HEK293 (cell line): ENCODE results near the gene OCA2.

Experiments used
- CTCF ChIA-PET: fragments of 350-600 bp; formaldehyde crosslinking; extraction: SDS; loops from one replicate; lab custom pipeline; 2021; ENCODE audit warnings: antibody characterized with exemption; lab: Yijun Ruan, JAX
- POLR2A ChIA-PET: fragments of 300-600 bp; formaldehyde crosslinking; extraction: SDS; loops from one replicate; lab custom pipeline; 2020; ENCODE audit warnings: antibody characterized with exemption, inconsistent platforms; lab: Yijun Ruan, JAX
- H3K27ac ChIP-seq: fragments of 200-500 bp; sonication (Bioruptor generic); 2 replicates; pipeline ENCODE4 v1.5.1; 2014; ENCODE audit warnings: low read depth, low read length, control low read depth, inconsistent platforms; ENCODE audit errors: extremely low read depth
- H3K36me3 ChIP-seq, 2 experiments: fragments of 200-500 bp in 1 of 2; sonication (Bioruptor generic) in 1 of 2; 1 replicate in 1 of 2; 2 replicates in 1 of 2; pipeline ENCODE4 v1.5.1; 2014 to 2017; ENCODE audit warnings: inconsistent platforms in 2 of 2, low read length in 2 of 2; ENCODE audit not compliant: control insufficient read depth in 2 of 2, insufficient read depth in 1 of 2
- H3K4me1 ChIP-seq: fragments of 200-500 bp; sonication (Bioruptor generic); 2 replicates; pipeline ENCODE4 v1.5.1; 2014; ENCODE audit warnings: mild to moderate bottlenecking, low read length, inconsistent platforms; ENCODE audit not compliant: control insufficient read depth, insufficient read depth
- H3K4me3 ChIP-seq: 2 replicates; pipeline ENCODE4 v1.5.1; 2011; ENCODE audit warnings: low read depth, mild to moderate bottlenecking, control low read depth, low read length, moderate library complexity
- H3K9me3 ChIP-seq: fragments of 200-500 bp; sonication (Bioruptor generic); 2 replicates; pipeline ENCODE4 v1.5.1; 2014; ENCODE audit warnings: low read depth, low read length, inconsistent platforms; ENCODE audit not compliant: control insufficient read depth, insufficient read depth
- MZF1 ChIP-seq: fragments of 450-650 bp; formaldehyde crosslinking; IDR thresholded peaks from 2 replicates; pipeline ENCODE4 v1.5.1; 2017; ENCODE audit warnings: missing biosample characterization, missing genetic modification characterization, borderline replicate concordance
- YY2 ChIP-seq: fragments of 450-650 bp; formaldehyde crosslinking; IDR thresholded peaks from 2 replicates; pipeline ENCODE4 v1.5.1; 2016; ENCODE audit warnings: missing biosample characterization, missing genetic modification characterization
- ZNF174 ChIP-seq: fragments of 450-650 bp; formaldehyde crosslinking; IDR thresholded peaks from 2 replicates; pipeline ENCODE4 v1.5.0; 2017; ENCODE audit warnings: missing biosample characterization, mild to moderate bottlenecking, missing genetic modification characterization
- ZNF202 ChIP-seq: fragments of 450-650 bp; formaldehyde crosslinking; IDR thresholded peaks from 2 replicates; pipeline ENCODE4 v1.5.1; 2016; ENCODE audit warnings: missing biosample characterization, missing genetic modification characterization, borderline replicate concordance
- ZNF23 ChIP-seq: fragments of 450-650 bp; formaldehyde crosslinking; IDR thresholded peaks from 2 replicates; pipeline ENCODE4 v1.5.1; 2016; ENCODE audit warnings: missing biosample characterization, missing genetic modification characterization, borderline replicate concordance
- ZNF48 ChIP-seq: fragments of 450-650 bp; formaldehyde crosslinking; IDR thresholded peaks from 2 replicates; pipeline ENCODE4 v1.5.1; 2016; ENCODE audit warnings: missing biosample characterization, missing genetic modification characterization
- ZNF610 ChIP-seq: fragments of 450-650 bp; formaldehyde crosslinking; IDR thresholded peaks from 2 replicates; pipeline ENCODE4 v1.5.1; 2016; ENCODE audit warnings: missing biosample characterization, missing genetic modification characterization, borderline replicate concordance
- ZSCAN30 ChIP-seq: fragments of 450-650 bp; IDR thresholded peaks from 2 replicates; pipeline ENCODE4 v1.5.1; 2018; ENCODE audit warnings: missing biosample characterization, mild to moderate bottlenecking, missing genetic modification characterization, moderate library complexity
- TF ChIP-seq, protein P1 (sequence below): fragments of 450-650 bp; formaldehyde crosslinking; IDR thresholded peaks from 2 replicates; pipeline ENCODE4 v1.5.1; 2016; ENCODE audit warnings: missing biosample characterization, missing genetic modification characterization, low read depth
- TF ChIP-seq, protein P2 (sequence below): fragments of 450-650 bp; formaldehyde crosslinking; conservative IDR thresholded peaks from 2 replicates; pipeline ENCODE4 v1.5.1; 2016; ENCODE audit warnings: low read depth, missing biosample characterization, missing genetic modification characterization

Gene OCA2

GRCh38 chr15:27707257-27707656, 391.9 kb downstream of the OCA2 start (continued):
- TF ChIP-seq, protein P1, sequence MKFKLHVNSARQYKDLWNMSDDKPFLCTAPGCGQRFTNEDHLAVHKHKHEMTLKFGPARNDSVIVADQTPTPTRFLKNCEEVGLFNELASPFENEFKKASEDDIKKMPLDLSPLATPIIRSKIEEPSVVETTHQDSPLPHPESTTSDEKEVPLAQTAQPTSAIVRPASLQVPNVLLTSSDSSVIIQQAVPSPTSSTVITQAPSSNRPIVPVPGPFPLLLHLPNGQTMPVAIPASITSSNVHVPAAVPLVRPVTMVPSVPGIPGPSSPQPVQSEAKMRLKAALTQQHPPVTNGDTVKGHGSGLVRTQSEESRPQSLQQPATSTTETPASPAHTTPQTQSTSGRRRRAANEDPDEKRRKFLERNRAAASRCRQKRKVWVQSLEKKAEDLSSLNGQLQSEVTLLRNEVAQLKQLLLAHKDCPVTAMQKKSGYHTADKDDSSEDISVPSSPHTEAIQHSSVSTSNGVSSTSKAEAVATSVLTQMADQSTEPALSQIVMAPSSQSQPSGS (tag by site-specific recombination), result no peak
- TF ChIP-seq ZNF23 (tag by site-specific recombination) (no peak), MZF1 (tag by site-specific recombination) (no peak)

- CTCF ChIA-PET, result interaction anchor here (1.7 kb wide), 1 partner anchor 348 kb away, joined by 4 read pairs; no protein-coding TSS in a partner anchor
- TF ChIP-seq ZNF174, result no peak
- TF ChIP-seq, all 188 proteins: peak for 0
- POLR2A ChIA-PET, result no interaction called here
Observed at GRCh38 chr15:27706300-27706699, 392.8 kb downstream of the OCA2 start.

DNA sequence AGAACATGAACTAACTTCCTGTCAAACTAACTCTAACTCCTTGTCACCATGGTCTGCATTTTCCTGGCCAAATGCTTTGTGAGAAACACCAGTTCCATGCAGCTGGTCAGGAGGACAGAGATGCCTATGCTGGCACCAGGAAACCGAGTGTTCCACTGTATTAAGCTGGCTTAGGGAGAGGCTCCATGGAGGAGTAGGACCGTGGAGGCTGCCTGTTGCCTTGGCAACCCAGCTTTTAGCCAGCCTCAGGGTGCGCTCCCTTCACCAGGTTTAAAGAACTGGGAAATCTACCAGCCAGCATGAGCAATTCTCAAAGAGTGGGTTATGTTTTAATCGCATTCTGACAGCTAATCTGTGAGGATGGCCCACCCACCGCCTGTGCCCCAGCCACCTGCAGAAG, 394.1 kb downstream of the OCA2 start:
- H3K36me3 ChIP-seq, result no peaks in the 10 kb centered on the region
- H3K9me3 ChIP-seq, result no peaks in the 10 kb centered on the region
- TF ChIP-seq ZNF202 (tag by site-specific recombination) (no peak), ZNF48 (tag by site-specific recombination) (no peak), YY2 (tag by site-specific recombination) (no peak), ZNF610 (tag by site-specific recombination) (no peak), ZSCAN30 (tag by site-specific recombination) (no peak)
- TF ChIP-seq, protein P2, sequence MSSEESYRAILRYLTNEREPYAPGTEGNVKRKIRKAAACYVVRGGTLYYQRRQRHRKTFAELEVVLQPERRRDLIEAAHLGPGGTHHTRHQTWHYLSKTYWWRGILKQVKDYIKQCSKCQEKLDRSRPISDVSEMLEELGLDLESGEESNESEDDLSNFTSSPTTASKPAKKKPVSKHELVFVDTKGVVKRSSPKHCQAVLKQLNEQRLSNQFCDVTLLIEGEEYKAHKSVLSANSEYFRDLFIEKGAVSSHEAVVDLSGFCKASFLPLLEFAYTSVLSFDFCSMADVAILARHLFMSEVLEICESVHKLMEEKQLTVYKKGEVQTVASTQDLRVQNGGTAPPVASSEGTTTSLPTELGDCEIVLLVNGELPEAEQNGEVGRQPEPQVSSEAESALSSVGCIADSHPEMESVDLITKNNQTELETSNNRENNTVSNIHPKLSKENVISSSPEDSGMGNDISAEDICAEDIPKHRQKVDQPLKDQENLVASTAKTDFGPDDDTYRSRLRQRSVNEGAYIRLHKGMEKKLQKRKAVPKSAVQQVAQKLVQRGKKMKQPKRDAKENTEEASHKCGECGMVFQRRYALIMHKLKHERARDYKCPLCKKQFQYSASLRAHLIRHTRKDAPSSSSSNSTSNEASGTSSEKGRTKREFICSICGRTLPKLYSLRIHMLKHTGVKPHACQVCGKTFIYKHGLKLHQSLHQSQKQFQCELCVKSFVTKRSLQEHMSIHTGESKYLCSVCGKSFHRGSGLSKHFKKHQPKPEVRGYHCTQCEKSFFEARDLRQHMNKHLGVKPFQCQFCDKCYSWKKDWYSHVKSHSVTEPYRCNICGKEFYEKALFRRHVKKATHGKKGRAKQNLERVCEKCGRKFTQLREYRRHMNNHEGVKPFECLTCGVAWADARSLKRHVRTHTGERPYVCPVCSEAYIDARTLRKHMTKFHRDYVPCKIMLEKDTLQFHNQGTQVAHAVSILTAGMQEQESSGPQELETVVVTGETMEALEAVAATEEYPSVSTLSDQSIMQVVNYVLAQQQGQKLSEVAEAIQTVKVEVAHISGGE (tag by site-specific recombination), result no peak
- no peak overlapping the region for H3K4me3 ChIP-seq
- H3K4me1 ChIP-seq, result no peaks in the 10 kb centered on the region
- H3K27ac ChIP-seq, result no peak overlapping the region
- ChIA-PET CTCF (interaction anchor here (1.7 kb wide), 1 partner anchor 347 kb away, joined by 4 read pairs; no protein-coding TSS in a partner anchor), POLR2A (no interaction called here)

More at GRCh38 chr15:27706300-27706699, 392.8 kb downstream of the OCA2 start:
- no peaks in the 10 kb centered on the region for H3K4me1 ChIP-seq
- no peak overlapping the region for H3K4me3 ChIP-seq
- no peaks in the 10 kb centered on the region for H3K9me3 ChIP-seq
- no peak overlapping the region for H3K27ac ChIP-seq
- H3K36me3 ChIP-seq, result no peaks in the 10 kb centered on the region
